GM12801 (cell line): ENCODE results near the gene AOC2.

ENCODE experiments used
- CTCF ChIP-seq: IDR thresholded peaks from one replicate; pipeline ENCODE4 v1.5.1; 2011; ENCODE audit warnings: control low read depth; ENCODE audit not compliant: insufficient read length; ENCODE audit errors: extremely low read depth

AOC2 gene

DNA sequence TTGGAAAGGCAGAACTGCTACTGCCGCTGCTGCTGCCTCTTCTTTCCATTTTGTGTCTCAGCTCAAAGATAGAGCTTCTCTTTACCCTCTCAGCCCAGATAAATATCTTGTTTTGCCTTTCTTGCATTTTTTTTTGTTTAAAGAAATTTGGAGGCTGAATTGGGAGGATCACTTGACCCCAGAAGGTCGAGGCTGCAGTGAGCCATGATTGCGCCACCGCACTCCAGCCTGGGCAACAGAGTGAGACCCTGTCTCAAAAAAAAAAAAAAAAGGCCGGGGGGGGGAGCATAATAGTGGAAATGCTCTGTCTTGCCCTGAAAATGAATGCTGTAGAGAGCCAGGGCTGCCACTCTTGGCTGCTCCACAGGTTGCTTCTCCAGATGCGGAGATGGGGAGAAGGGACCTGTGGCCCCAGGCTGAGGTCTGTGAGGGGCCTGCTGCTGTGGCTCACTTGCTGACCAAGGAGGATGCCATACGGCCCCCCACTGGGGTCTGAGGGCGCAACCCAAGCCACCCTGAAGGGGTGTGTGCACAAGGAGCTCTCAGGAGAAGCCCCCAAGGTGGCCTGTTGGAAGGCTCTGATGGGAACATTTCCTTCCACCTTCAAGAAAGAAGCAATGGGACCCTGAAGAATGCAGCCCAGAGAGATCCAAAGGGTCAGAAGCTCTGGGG is 34.7 kb downstream of the AOC2 start:
- TF ChIP-seq CTCF, result no peak

DNA sequence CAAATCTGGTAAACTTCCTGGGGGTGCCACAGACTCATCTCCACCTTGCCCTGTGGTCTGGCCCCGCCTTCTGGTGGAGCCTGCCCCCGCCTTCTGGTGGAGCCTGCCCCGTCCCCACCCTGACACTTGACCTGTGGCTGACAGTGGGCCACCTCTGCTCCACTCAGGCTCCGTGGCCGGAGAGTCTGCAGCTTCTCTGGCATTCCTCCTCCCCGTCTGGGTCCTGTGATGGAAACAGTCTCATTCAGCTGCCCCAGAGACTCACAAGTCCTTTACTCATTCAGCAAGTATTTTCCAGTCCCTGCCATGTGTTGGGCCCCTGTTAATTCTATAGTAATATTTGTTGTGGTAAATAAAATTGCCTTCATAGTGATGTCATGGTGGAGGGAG is 35.2 kb downstream of the AOC2 start:
- TF ChIP-seq CTCF, result no peak

DNA sequence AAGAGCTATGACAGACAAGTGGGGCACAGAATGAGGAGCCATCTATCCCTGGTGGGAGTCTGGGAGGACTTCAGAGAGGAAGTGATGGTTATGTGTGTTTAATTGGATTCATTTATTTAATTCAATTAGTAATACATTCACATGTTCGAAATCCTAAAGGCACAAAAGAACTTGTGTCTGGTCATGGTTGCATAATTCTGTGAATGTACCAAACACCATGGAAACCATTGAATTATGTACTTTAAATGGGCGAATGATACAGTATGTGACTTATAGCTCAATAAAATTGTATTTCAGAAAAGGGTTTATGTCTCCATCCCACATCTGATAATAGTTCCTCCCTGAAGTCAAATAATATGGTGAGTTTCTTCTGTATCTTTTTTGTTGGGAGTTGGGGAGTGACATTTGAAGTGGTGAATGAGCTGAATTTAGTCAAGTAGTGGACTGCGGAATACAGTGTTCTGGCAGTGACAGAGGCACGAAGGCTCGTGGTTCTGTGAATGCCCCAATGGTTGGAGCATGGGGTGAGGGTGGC is 36.5 kb downstream of the AOC2 start:
- TF ChIP-seq CTCF, result no peak

DNA sequence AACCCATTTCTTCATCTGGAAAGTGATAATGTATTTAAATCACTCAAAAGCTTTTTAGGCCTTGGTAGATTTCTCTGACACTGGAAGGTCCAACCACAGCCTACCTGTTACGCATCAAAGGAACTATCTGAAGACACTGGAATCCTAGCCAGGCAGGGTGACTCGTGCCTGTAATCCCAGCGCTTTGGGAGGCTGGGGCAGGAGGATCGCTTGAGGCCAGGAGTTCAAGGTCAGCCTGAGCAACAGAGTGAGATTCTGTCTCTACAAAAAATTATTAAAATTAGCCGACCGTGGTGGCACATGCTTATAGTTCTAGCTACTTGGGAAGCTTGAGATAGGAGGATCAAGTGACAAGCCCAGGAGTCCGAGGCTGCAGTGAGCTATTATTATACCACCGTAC is 37.8 kb downstream of the AOC2 start:
- TF ChIP-seq CTCF, result no peak

DNA sequence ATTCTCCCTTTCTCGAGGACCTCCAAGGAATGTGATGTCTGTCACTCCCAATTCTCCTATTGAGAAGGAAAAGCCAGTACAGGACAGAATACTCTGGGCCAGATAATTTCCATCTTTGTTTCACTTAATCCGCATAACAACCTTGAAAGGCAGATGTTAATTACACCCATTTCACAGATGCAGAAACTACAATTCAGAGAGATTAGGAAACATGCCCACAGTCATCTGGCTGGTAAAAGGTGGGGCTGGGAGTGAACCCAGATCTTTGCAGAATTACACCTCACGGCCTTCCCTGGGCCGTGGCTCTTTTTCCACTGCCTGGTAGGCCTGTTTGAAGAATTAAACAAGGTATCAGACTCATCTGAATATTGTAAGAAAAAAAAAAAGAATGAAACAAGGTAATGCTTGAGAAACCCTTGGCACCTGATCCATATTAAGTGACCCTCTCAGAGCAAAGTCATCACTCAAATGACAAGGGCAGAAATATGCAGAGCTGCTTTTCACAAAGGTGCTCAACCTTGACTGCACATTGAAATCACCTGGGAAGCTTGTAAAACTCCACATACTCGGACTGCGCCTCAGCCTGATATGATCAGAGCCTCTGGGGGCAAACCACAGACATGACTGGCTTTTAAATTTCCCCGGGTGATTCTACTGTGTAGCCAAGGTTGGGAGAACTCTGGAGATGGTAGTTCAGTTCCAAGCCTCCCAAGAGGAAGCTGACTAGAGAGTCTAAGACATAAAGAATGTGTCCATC is 39.6 kb downstream of the AOC2 start:
- no peak for TF ChIP-seq CTCF

DNA sequence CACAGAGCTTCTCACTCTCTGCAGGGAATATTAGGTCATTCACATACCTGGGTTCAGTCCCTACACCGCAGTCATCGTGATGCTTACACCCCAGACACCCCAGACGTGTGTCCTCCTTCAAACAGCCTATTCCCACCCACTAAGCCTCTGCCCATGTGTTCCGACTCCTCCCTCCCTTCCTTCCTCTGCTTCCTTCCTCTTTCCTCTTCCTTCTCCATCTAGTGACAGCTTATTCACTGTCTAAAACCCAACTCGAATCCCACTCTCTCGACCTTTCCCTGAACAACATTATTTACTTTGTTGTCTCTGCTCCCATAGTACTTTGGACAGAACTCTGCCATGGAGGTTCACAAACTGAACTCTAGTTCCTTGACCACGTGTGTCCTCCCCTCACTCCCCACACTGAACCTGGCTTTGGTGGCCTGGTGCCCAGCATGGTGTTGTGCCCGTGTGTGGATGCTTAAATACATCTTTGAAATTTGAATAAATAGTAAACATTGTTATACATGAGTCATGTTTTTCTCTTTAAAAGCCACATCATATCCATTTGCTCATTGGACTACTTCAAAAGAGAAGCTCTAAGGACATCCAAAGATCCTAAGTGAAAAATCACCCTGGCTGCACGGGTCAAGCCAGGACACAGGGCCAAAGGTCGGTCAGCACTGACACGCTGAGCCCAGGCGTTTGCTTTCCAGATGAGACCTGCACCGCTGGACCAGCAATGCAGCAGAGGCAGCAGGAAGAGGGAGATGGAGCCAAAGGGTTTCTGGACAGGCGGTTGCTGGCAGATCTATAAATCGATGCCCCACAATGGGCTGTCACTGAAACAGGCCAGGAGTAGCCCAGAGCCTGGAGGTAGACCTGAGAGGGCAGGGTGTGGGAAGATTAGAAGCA is 42.1 kb downstream of the AOC2 start:
- no peak for TF ChIP-seq CTCF

DNA sequence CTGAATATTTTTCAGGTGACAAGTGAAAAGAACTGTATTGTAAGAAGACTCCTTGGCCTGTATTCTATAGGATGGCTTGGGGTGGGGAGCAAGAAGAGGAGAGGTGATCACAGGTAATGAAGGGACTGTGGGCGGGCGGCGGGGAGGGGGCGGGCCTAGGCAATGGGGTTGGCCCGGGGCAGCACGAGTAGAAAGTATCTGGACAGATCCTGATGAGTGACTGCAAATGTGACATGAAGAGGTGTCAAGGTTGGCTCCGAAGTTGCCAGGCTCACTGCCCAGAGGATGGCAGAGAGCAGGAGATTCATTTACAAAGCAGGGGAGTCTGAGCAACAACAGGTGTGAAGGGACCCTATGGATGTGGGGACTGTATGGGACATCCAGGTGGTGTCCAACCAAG is 45.4 kb downstream of the AOC2 start:
- TF ChIP-seq CTCF, result no peak
